SK-N-SH treated with all-trans-retinoic acid at 6 μM for 48 hours (cell line): ENCODE data around the gene KCNG2.

Experiments
- BACH2 ChIP-seq: fragments of 250-450 bp; sonication (Bioruptor Pico); IDR thresholded peaks from 2 replicates; pipeline ENCODE4 v1.9.0; 2021; ENCODE audit warnings: mild to moderate bottlenecking, borderline replicate concordance
- CREB5 ChIP-seq: fragments of 250-450 bp; sonication (Bioruptor Pico); IDR thresholded peaks from 2 replicates; pipeline ENCODE4 v1.5.1; 2020; ENCODE audit warnings: low read depth, mild to moderate bottlenecking, moderate library complexity
- CSDC2 ChIP-seq: fragments of 250-450 bp; sonication (Bioruptor Pico); IDR thresholded peaks from 2 replicates; pipeline ENCODE4 v1.5.0; 2020; ENCODE audit warnings: mild to moderate bottlenecking, moderate library complexity
- PATZ1 ChIP-seq: fragments of 250-450 bp; sonication (Bioruptor Pico); IDR thresholded peaks from 2 replicates; pipeline ENCODE4 v1.8.0; 2020; ENCODE audit warnings: mild to moderate bottlenecking, moderate library complexity, borderline replicate concordance
- TCF4 ChIP-seq: fragments of 250-450 bp; sonication (Bioruptor Pico); IDR thresholded peaks from 2 replicates; pipeline ENCODE4 v1.8.0; 2021; ENCODE audit warnings: mild to moderate bottlenecking, moderate library complexity, borderline replicate concordance
- ZC3H10 ChIP-seq: fragments of 250-450 bp; sonication (Bioruptor Pico); IDR thresholded peaks from 2 replicates; pipeline ENCODE4 v1.5.1; 2021; ENCODE audit warnings: mild to moderate bottlenecking, moderate library complexity

- TF ChIP-seq BACH2 (CRISPR knock-in tag) (no peak), ZC3H10 (CRISPR knock-in tag) (no peak), PATZ1 (CRISPR knock-in tag) (no peak), CREB5 (no peak), TCF4 (no peak), CSDC2 (CRISPR knock-in tag) (no peak)
Measured at GRCh38 chr18:79948719-79949411, 151.1 kb downstream of the KCNG2 start.
